H9 (cell line): ENCODE measurements around the gene HNRNPH2. TPM values are rescaled to one million over a fixed set of nuclear protein-coding genes. Genes with fewer than 3 reads are reported as not detected.

ENCODE experiments used
- DNase-seq: peaks from one replicate; pipeline ENCODE4 v3.0.0-alpha.2; 2017
- H2AFZ ChIP-seq: one replicate; pipeline ENCODE4 v1.6.1; 2013; ENCODE audit warnings: mild to moderate bottlenecking, low read length, control low read depth, moderate library complexity
- H2AK5ac ChIP-seq: 2 replicates; pipeline ENCODE4 v1.6.1; 2013; ENCODE audit warnings: low read length, control low read depth, mixed read lengths; ENCODE audit not compliant: insufficient read length
- H2BK120ac ChIP-seq: one replicate; pipeline ENCODE4 v1.6.1; 2013; ENCODE audit warnings: low read depth, mild to moderate bottlenecking, low read length, control low read depth, inconsistent platforms; ENCODE audit not compliant: poor library complexity, severe bottlenecking
- H2BK12ac ChIP-seq: 2 replicates; pipeline ENCODE4 v1.6.1; 2013; ENCODE audit warnings: low read length, control low read depth, mixed read lengths, low read depth; ENCODE audit not compliant: insufficient read length
- H2BK15ac ChIP-seq: 2 replicates; pipeline ENCODE4 v1.6.1; 2013; ENCODE audit warnings: low read depth, low read length, control low read depth
- H2BK20ac ChIP-seq: one replicate; pipeline ENCODE4 v1.6.1; 2013; ENCODE audit warnings: low read depth, mild to moderate bottlenecking, low read length, control low read depth, inconsistent platforms; ENCODE audit not compliant: poor library complexity, severe bottlenecking
- H2BK5ac ChIP-seq: 2 replicates; pipeline ENCODE4 v1.6.1; 2013; ENCODE audit warnings: low read length, control low read depth, mixed read lengths; ENCODE audit not compliant: insufficient read length
- H3K14ac ChIP-seq: 2 replicates; pipeline ENCODE4 v1.6.1; 2013; ENCODE audit warnings: low read length, control low read depth; ENCODE audit not compliant: insufficient read depth
- H3K18ac ChIP-seq: 2 replicates; pipeline ENCODE4 v1.6.1; 2013; ENCODE audit warnings: low read depth, mild to moderate bottlenecking, mixed read lengths, low read length, control low read depth; ENCODE audit not compliant: insufficient read length
- H3K23ac ChIP-seq: 2 replicates; pipeline ENCODE4 v1.6.1; 2013; ENCODE audit warnings: low read length, control low read depth, mixed read lengths, low read depth; ENCODE audit not compliant: insufficient read length
- H3K23me2 ChIP-seq: 2 replicates; pipeline ENCODE4 v1.6.1; 2013; ENCODE audit warnings: low read depth, mild to moderate bottlenecking, mixed read lengths, low read length, control low read depth; ENCODE audit not compliant: insufficient read length, poor library complexity, severe bottlenecking
- H3K27ac ChIP-seq: 2 replicates; pipeline ENCODE4 v1.5.1; 2013; ENCODE audit warnings: low read length, control low read depth, mixed read lengths, low read depth; ENCODE audit not compliant: insufficient read length
- H3K27me3 ChIP-seq: 2 replicates; pipeline ENCODE4 v1.6.1; 2013; ENCODE audit warnings: low read length, control low read depth, inconsistent platforms; ENCODE audit not compliant: insufficient read depth
- H3K4ac ChIP-seq: 2 replicates; pipeline ENCODE4 v1.6.1; 2013; ENCODE audit warnings: low read depth, mild to moderate bottlenecking, control low read depth, inconsistent platforms, low read length, moderate library complexity
- H3K4me1 ChIP-seq: 2 replicates; pipeline ENCODE4 v1.6.1; 2013; ENCODE audit warnings: low read length, control low read depth, inconsistent platforms; ENCODE audit not compliant: insufficient read depth
- H3K4me2 ChIP-seq: 2 replicates; pipeline ENCODE4 v1.6.1; 2013; ENCODE audit warnings: low read length, control low read depth, mixed read lengths; ENCODE audit not compliant: insufficient read length, insufficient read depth
- H3K56ac ChIP-seq: 2 replicates; pipeline ENCODE4 v1.6.1; 2013; ENCODE audit warnings: low read depth, mild to moderate bottlenecking, mixed read lengths, low read length, control low read depth; ENCODE audit not compliant: insufficient read length
- H3K79me1 ChIP-seq: 2 replicates; pipeline ENCODE4 v1.6.1; 2013; ENCODE audit warnings: low read depth, mild to moderate bottlenecking, moderate library complexity, low read length, control low read depth, inconsistent platforms; ENCODE audit not compliant: insufficient read depth, poor library complexity, severe bottlenecking
- H3K79me2 ChIP-seq: 2 replicates; pipeline ENCODE4 v1.6.1; 2013; ENCODE audit warnings: low read length, control low read depth, inconsistent platforms; ENCODE audit not compliant: insufficient read depth
- H3K9ac ChIP-seq: 2 replicates; pipeline ENCODE4 v1.6.1; 2013; ENCODE audit warnings: low read length, control low read depth, mixed read lengths; ENCODE audit not compliant: insufficient read length; ENCODE audit errors: extremely low read depth
- H3K9me3 ChIP-seq: one replicate; pipeline ENCODE4 v1.6.1; 2013; ENCODE audit warnings: low read depth, low read length, inconsistent platforms; ENCODE audit not compliant: control insufficient read depth
- H3T11ph ChIP-seq: one replicate; pipeline ENCODE4 v1.6.1; 2013; ENCODE audit warnings: mild to moderate bottlenecking, low read length, control low read depth, inconsistent platforms
- H4K20me1 ChIP-seq: one replicate; pipeline ENCODE4 v1.6.1; 2013; ENCODE audit not compliant: control insufficient read depth, insufficient read length, insufficient read depth
- H4K5ac ChIP-seq: 2 replicates; pipeline ENCODE4 v1.6.1; 2013; ENCODE audit warnings: low read depth, mild to moderate bottlenecking, mixed read lengths, low read length, control low read depth; ENCODE audit not compliant: insufficient read length
- H4K8ac ChIP-seq: replicated peaks from 2 replicates; pipeline ENCODE4 v1.6.1; 2013; ENCODE audit warnings: low read length, control low read depth, mixed read lengths, low read depth; ENCODE audit not compliant: insufficient read length
- H4K91ac ChIP-seq: 2 replicates; pipeline ENCODE4 v1.6.1; 2013; ENCODE audit warnings: low read depth, mild to moderate bottlenecking, moderate library complexity, mixed read lengths, low read length, control low read depth; ENCODE audit not compliant: insufficient read length
- H3K27ac Mint-ChIP-seq, 3 experiments: 2 replicates in 2 of 3; 3 replicates in 1 of 3; pipeline ENCODE4 v1.8.0; 2020 to 2021; ENCODE audit warnings: mixed read lengths in 3 of 3, mild to moderate bottlenecking in 1 of 3, moderate library complexity in 1 of 3
- H3K27me3 Mint-ChIP-seq: 2 replicates; pipeline ENCODE4 v1.8.0; 2021; ENCODE audit warnings: low read depth, mild to moderate bottlenecking, moderate library complexity, mixed read lengths
- H3K36me3 Mint-ChIP-seq, 3 experiments: 2 replicates in 2 of 3; 3 replicates in 1 of 3; pipeline ENCODE4 v1.8.0; 2020 to 2021; ENCODE audit warnings: low read depth in 3 of 3, mixed read lengths in 3 of 3; ENCODE audit not compliant: insufficient read depth in 1 of 3
- H3K4me1 Mint-ChIP-seq, 2 experiments: 2 replicates each; pipeline ENCODE4 v1.8.0; 2020; ENCODE audit warnings: mixed read lengths in 2 of 2
- H3K4me3 Mint-ChIP-seq, 2 experiments: 2 replicates in 1 of 2; 3 replicates in 1 of 2; pipeline ENCODE4 v1.8.0; 2020 to 2021; ENCODE audit warnings: mild to moderate bottlenecking in 2 of 2, mixed read lengths in 2 of 2, moderate library complexity in 1 of 2
- H3K9me3 Mint-ChIP-seq, 2 experiments: 2 replicates in 1 of 2; 3 replicates in 1 of 2; pipeline ENCODE4 v1.8.0; 2020; ENCODE audit warnings: mild to moderate bottlenecking in 2 of 2, mixed read lengths in 2 of 2, moderate library complexity in 1 of 2
- CTCF ChIP-seq: fragments of 200-600 bp; sonication (generic); conservative IDR thresholded peaks from 3 replicates; pipeline ENCODE4 v1.8.0; 2021; ENCODE audit warnings: antibody characterized with exemption, mild to moderate bottlenecking
- total RNA-seq: library from RNA; stranded (reverse); gene quantifications from 2 replicates; pipeline ENCODE4 v1.2.1, GENCODE V29; 2021

HNRNPH2 gene
- total RNA-seq, 1 experiment from 2014 or later, result 60.2 TPM

GRCh38 chrX:101394372-101394771 lies 13.7 kb upstream of the HNRNPH2 start:
- Histone ChIP-seq H4K8ac (no peak overlapping the region), H2BK5ac (no peak overlapping the region), H4K5ac (no peak overlapping the region), H3K9ac (no peak overlapping the region), H2BK20ac (no peak overlapping the region), H3K79me2 (no peaks in the 10 kb centered on the region), H4K20me1 (no peaks in the 10 kb centered on the region), H3K18ac (no peak overlapping the region), H2BK12ac (no peak overlapping the region), H4K91ac (no peak overlapping the region), H3K4me2 (no peak overlapping the region), H3K27ac (no peak overlapping the region), H3T11ph (no peak overlapping the region), H3K56ac (no peak overlapping the region), H2BK120ac (no peak overlapping the region), H2BK15ac (no peak overlapping the region), H3K79me1 (no peaks in the 10 kb centered on the region), H2AFZ (no peak overlapping the region), H2AK5ac (no peak overlapping the region), H3K27me3 (no peaks in the 10 kb centered on the region), H3K4ac (no peak overlapping the region), H3K9me3 (peaks cover 24% of the 10 kb centered on the region), H3K14ac (no peak overlapping the region), H3K4me1 (no peaks in the 10 kb centered on the region; the same call in 1 of the 2 replicates), H3K23me2 (no peaks in the 10 kb centered on the region), H3K23ac (no peak overlapping the region)
- Mint-ChIP-seq H3K27ac (no peak overlapping the region), H3K4me1 (peaks cover 7 to 9% of the 10 kb centered on the region in 2 experiments; a peak in 2 of 4 replicates), H3K36me3 (peaks cover 32 to 51% (median 46%) of the 10 kb centered on the region in 3 experiments), H3K9me3 (peaks cover 59% of the 10 kb centered on the region in 2 experiments), H3K27me3 (no peaks in the 10 kb centered on the region; the same call in 1 of the 2 replicates), H3K4me3 (no peak overlapping the region; a peak in 1 of 5 replicates)
- DNase-seq, result no peak
- no peak for TF ChIP-seq CTCF
